SK-N-DZ (cell line): ENCODE data around the gene MMS19.

Source experiments
- DNase-seq: peaks from one replicate; pipeline ENCODE4 v3.0.0-alpha.2; 2015; ENCODE audit warnings: low spot score

MMS19 gene

GRCh38 chr10:97463363-97464132, 34.7 kb downstream of the MMS19 start:
- peak; percentile 57 for DNase-seq

- no peak for DNase-seq
Measured at GRCh38 chr10:97462309-97462708, 35.9 kb downstream of the MMS19 start.

GRCh38 chr10:97459933-97460332, 38.3 kb downstream of the MMS19 start:
- DNase-seq: no peak

- DNase-seq: no peak
Measured at GRCh38 chr10:97459111-97459510, 39.1 kb downstream of the MMS19 start.

GRCh38 chr10:97456686-97457065, 41.5 kb downstream of the MMS19 start:
- DNase-seq: no peak

- no peak for DNase-seq
Measured at GRCh38 chr10:97456034-97456685, 42.1 kb downstream of the MMS19 start.

- no peak for DNase-seq
Measured at GRCh38 chr10:97454330-97455036, 43.7 kb downstream of the MMS19 start.

GRCh38 chr10:97452352-97452751, 45.9 kb downstream of the MMS19 start:
- no peak for DNase-seq

- no peak for DNase-seq
Measured at GRCh38 chr10:97451605-97452004, 46.6 kb downstream of the MMS19 start.

- DNase-seq: no peak
Measured at GRCh38 chr10:97450828-97451227, 47.4 kb downstream of the MMS19 start.

GRCh38 chr10:97445722-97446639, 52.2 kb downstream of the MMS19 start, which contains the start of the genes EXOSC1 and ZDHHC16:
TSS of gene EXOSC1 (minus strand) at chr10:97446006. CDS start at chr10:97445985, 21 bp downstream.
TSS of gene ZDHHC16 (plus strand) at chr10:97446175. CDS start at chr10:97451676, 5,501 bp downstream.
- peak; percentile 97 for DNase-seq

GRCh38 chr10:97445357-97445721, 52.9 kb downstream of the MMS19 start:
- DNase-seq: no peak

- DNase-seq: no peak
Measured at GRCh38 chr10:97444212-97444611, 54.0 kb downstream of the MMS19 start.

- no peak for DNase-seq
Measured at GRCh38 chr10:97442277-97442676, 55.9 kb downstream of the MMS19 start.

- no peak for DNase-seq
Measured at GRCh38 chr10:97435211-97435610, 63.0 kb downstream of the MMS19 start.

- no peak for DNase-seq
Measured at GRCh38 chr10:97434557-97434956, 63.7 kb downstream of the MMS19 start.

- DNase-seq: no peak
Measured at GRCh38 chr10:97434055-97434454, 64.2 kb downstream of the MMS19 start.

GRCh38 chr10:97428572-97428981, 69.6 kb downstream of the MMS19 start:
- DNase-seq: no peak

GRCh38 chr10:97427571-97428179, 70.5 kb downstream of the MMS19 start:
- DNase-seq: no peak

GRCh38 chr10:97426776-97427570, 71.2 kb downstream of the MMS19 start:
- no peak for DNase-seq
